Activated CD4-positive, alpha-beta T cell treated with anti-CD3 and anti-CD28 coated beads, Interleukin-2, amount 50 U/mL, for 1 hour (primary cell): ENCODE results near the gene STXBP3.

Source experiments
- DNase-seq: peaks from one replicate; pipeline ENCODE4 v3.0.0-alpha.2; 2020

The STXBP3 gene

GRCh38 chr1:108845446-108845845, 99.0 kb downstream of the STXBP3 start:
- no peak for DNase-seq

DNA sequence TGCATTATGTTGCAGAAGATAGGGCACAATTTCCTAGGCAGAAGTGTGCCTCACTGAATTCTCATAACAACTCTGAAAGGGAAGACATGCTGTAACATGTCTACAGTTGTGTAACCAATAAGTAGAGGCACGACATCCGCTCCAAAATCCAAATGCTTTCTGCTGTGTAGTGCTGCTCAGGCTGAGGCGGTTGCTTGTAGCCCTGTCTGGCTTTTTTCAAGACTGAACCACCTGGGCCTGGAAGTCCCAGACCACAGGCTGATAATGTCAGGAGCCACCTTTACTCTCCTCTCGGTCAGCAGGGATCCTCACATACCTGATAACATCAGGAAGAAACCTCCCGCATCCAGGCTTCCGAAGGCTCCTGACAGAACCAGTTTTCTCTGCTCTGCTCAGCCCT, 99.5 kb downstream of the STXBP3 start:
- DNase-seq = no peak

DNA sequence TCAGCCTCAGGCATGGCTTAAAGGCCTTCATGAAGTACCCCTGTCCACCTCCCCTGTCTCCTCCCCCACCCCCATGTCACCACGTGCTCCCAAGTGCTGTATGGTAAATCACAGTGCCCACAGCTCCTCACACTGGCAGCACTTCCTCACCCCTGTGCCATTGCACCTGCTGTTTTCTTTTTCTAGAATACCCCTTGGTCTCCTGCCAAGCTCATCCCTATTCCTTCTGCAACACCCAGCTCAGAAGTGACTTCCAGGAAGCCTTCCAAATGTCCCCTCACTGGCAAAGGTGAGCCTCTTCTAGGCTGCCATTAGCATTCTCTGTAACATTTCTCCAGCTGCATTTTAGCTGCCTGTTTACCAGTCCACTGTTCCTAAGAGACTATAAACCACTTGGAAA, 101.0 kb downstream of the STXBP3 start:
- no peak for DNase-seq

DNA sequence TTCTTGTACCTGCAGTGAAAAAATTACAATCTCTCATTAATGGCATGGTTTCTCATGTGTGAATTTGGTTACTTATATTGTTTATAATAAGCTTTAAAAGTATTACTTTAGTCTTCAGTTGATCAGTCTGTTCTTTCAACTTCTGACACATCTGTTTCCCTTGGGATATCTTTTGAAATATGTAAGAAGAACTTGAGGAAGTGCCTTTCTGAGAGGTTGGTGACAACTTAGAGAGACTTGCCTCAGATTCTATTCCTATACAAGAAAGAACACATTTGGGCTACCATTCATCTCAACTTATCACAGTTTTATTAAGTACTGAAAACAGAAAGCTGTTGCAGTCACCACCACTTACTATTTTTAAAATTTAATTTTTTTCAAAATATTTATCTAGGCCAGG, 102.3 kb downstream of the STXBP3 start:
- no peak for DNase-seq

DNA sequence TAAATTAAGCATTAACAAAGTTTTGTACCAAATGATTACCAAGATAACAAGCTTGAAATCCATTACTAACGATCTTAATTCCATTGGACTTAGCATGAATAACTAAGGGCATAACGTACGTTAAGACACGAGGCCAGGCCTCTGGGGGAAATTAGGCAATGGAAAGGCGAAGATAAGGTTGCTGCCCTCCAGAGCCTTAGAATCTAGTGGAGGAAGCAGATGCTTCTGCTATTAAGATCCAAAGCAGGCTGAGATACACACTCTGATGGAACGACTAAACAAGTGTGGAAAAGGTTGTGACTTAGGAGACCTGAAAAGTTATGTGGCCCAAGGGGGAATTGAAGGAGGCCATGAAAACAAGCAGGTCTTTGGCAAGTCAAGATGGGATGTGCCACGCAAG, 104.5 kb downstream of the STXBP3 start:
- DNase-seq = no peak

- DNase-seq = no peak
These were observed 105.1 kb downstream of the STXBP3 start for GRCh38 chr1:108851567-108851966.

DNA sequence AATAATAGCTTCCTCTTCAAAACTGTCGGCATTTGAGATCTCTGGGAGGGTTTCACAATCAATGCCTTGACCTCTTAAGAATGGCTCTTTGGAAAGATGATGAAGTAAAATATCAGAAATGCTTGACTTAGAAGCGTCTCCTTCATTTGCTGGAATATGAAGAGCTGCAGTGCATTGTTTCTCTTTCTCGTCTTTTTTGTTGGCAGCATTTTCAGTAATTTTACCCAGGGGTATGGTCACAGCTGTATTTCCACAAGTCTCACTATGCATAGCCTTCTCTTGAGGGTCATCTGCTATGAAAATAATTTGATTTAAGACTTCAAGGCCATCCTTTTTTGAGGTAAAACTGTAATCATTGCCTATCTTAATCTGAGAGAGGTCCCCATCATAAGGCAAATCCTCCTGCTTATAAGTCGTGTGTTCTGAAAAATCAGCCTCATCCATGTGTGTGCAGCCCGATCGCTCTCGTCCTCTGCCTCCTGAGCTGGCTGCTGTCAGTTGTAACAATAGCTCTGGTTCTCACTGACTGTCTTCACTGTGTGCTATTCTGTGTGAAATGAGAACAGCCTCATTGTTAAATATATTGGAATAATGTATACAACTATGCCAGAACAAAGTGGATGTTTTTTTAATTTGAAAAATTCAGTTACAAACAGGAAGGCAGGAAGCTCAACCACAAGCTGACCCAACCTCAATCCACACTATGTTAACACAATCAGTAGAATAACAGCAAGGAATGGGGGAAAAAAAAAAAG, 105.9 kb downstream of the STXBP3 start:
- no peak for DNase-seq

DNA sequence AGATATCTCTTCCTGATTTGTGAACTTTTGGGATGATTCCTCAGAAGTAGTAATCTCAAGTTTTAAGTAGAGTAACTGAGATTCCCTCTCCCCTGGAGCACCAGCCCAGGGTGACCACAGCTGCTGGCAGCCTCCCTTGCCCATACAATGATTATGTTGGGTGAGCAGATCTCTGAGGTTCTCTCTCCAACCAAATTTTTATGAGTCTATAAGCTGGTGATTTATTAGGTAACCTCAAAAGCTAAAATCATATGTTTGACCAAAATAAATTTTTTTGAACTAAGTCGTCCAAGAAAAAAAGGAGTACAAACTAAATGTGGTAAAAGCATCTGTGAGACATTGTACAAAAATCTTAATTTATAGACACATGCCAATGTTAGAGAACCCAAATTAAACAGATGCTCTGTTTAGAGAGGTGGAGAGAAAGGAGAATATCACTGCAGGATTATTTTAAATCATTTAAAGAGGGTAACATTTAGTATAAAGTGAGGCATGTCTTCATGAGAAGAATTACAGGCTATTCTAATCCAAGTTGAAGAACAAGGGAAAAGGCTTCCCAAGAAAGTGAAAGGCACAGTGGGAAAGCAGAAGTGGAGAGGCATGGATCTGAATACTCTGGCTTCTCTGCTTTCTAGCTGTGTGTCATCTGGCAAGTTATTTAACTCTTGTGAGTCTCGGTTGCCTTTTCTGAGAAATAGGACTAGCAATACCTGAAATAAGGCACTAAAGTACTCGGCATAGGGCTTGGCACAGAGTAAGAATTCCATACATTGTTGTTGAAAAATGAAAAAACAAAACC, 107.9 kb downstream of the STXBP3 start:
- DNase-seq = no peak

GRCh38 chr1:108856994-108857393, 110.5 kb downstream of the STXBP3 start, which contains the start of gene AKNAD1:
Gene AKNAD1, minus strand, starts transcription at chr1:108857094. Its CDS starts 4,430 bp downstream, at chr1:108852664.
- DNase-seq = no peak

DNA sequence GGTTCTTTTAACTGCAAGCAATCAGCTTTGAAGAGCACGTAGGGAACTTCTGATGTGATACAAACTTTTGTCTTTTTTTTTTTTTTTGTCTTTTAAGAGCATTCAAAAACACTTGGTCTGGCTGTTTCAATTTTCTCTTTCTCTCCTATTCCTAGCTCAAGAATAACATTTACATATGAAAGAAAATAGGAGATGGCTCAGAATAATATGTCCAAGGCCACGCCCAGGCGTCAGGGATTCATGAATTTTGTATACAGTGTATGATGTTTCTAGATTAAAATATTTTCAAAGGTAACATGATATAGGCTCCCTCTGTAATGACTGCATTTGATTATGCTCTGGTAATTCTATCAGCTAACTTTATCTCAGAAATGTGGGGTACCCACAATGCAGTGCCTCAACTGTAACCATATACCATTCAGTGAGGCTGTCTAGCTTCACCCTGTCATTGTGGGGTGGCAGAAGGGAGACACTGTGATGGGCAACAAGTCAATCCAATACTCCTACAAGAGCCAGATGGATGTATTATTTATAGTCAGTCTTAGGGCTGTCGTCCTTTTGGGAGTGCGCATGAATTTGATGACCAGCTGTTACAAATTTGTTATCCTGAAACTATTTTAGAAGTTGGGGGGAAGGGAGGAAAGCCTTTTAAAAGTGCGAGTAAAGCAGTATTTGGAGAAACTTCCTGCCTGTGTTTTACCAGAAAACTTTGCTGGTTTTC, 111.9 kb downstream of the STXBP3 start:
- DNase-seq = no peak
